C4-2B (cell line): ENCODE data around the gene VTI1A.

Experiments used
- H3K27ac ChIP-seq: fragments of 450-650 bp; 2 replicates; pipeline ENCODE4 v1.5.1; 2017
- CTCF ChIP-seq: fragments of 450-650 bp; conservative IDR thresholded peaks from 2 replicates; pipeline ENCODE4 v1.5.1; 2017; ENCODE audit warnings: mild to moderate bottlenecking
- ZFX ChIP-seq: fragments of 450-650 bp; IDR thresholded peaks from 2 replicates; pipeline ENCODE4 v1.6.1; 2017

The VTI1A gene

GRCh38 chr10:112769081-112769480, 322.1 kb downstream of the VTI1A start:
- H3K27ac ChIP-seq: no peak overlapping the region
- no peak for TF ChIP-seq CTCF
- TF ChIP-seq ZFX: no peak

GRCh38 chr10:112769611-112770370, 322.8 kb downstream of the VTI1A start:
- TF ChIP-seq CTCF (no peak), ZFX (no peak)
- no peak overlapping the region for H3K27ac ChIP-seq

- H3K27ac ChIP-seq: no peak overlapping the region
- TF ChIP-seq ZFX (no peak), CTCF (no peak)
These were observed 324.7 kb downstream of the VTI1A start for GRCh38 chr10:112771733-112772132.

DNA sequence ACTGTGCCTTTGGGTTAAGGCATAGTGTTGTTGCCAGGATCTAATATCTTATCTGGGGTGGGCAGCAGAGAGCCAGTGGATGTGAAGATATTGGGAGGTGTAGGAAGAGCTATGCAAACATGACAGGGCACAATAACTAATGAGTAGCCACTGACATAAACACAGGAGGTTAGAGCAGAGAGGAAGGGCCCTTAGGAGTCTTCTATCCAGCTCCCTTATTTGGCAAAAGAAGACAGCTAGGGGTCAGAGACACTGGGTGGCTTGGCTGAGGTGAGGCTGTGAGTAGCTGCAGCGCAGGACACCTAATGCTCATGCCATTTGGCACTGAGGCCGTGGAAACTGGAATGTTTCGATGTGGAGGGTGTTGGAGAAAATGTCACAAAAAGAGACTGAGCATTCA, 326.8 kb downstream of the VTI1A start:
- TF ChIP-seq ZFX (no peak), CTCF (no peak)
- H3K27ac ChIP-seq: no peak overlapping the region

- no peak overlapping the region for H3K27ac ChIP-seq
- TF ChIP-seq CTCF: no peak
- no peak for TF ChIP-seq ZFX
These were observed 327.2 kb downstream of the VTI1A start for GRCh38 chr10:112774210-112774609.

- TF ChIP-seq CTCF (no peak), ZFX (no peak)
- no peak overlapping the region for H3K27ac ChIP-seq
These were observed 327.8 kb downstream of the VTI1A start for GRCh38 chr10:112774798-112775197.

GRCh38 chr10:112775381-112775780, 328.4 kb downstream of the VTI1A start:
- TF ChIP-seq CTCF (no peak), ZFX (no peak)
- no peak overlapping the region for H3K27ac ChIP-seq
